ENCODE data around the gene BDKRB2. TPM values are rescaled to one million over a fixed set of nuclear protein-coding genes. Genes with fewer than 3 reads are reported as not detected.

BDKRB2 gene
- total RNA-seq, 1 experiment from 2014 or later: 0.15 TPM

GRCh38 chr14:96260341-96260821 is 55.7 kb downstream of the BDKRB2 start:
- H3K79me2 ChIP-seq (ENCODE audit: insufficient read depth, low read length): no peaks in the 10 kb centered on the region
- no peaks in the 10 kb centered on the region; a peak in 1 of 7 replicates for H3K36me3 Mint-ChIP-seq (ENCODE audit: insufficient read depth in 1 of 3, low read depth in 3 of 3)

More at GRCh38 chr14:96260341-96260821, 55.7 kb downstream of the BDKRB2 start:
- WGBS (ENCODE audit: extremely low coverage, insufficient read length, low lambda C conversion rate): no CpG with 5 or more reads among the region's 2 CpGs
- no peaks in the 10 kb centered on the region for H3K9me3 ChIP-seq (ENCODE audit: control insufficient read depth, low read depth, low read length)
- no peak overlapping the region for H3K9ac ChIP-seq (ENCODE audit: extremely low read depth, insufficient read length, low read length)
- no peak overlapping the region for H3K27ac Mint-ChIP-seq
- H3T11ph ChIP-seq (ENCODE audit: low read length): no peak overlapping the region
- no peak overlapping the region for H3K4me3 Mint-ChIP-seq
- no peak overlapping the region for H2BK120ac ChIP-seq (ENCODE audit: low read depth, low read length, poor library complexity, severe bottlenecking)
- H3K9me3 Mint-ChIP-seq: peaks cover 5 to 8% of the 10 kb centered on the region in 2 experiments; a peak in 4 of 5 replicates
- H3K4ac ChIP-seq (ENCODE audit: low read depth, low read length): no peak overlapping the region
- H3K27me3 ChIP-seq (ENCODE audit: insufficient read depth, low read length): no peaks in the 10 kb centered on the region
- no peak overlapping the region for H3K14ac ChIP-seq (ENCODE audit: insufficient read depth, low read length)
- H3K4me2 ChIP-seq (ENCODE audit: insufficient read depth, insufficient read length, low read length): no peak overlapping the region
- no peak overlapping the region for H4K8ac ChIP-seq (replicated peaks; ENCODE audit: insufficient read length, low read depth, low read length)
- peaks cover 1% of the 10 kb centered on the region for H3K27me3 Mint-ChIP-seq (ENCODE audit: low read depth)
- no peak overlapping the region for H3K23ac ChIP-seq (ENCODE audit: insufficient read length, low read depth, low read length)
- no peak overlapping the region for H2BK12ac ChIP-seq (ENCODE audit: insufficient read length, low read depth, low read length)
- no peak overlapping the region for H2AFZ ChIP-seq (ENCODE audit: low read length)
- H3K79me1 ChIP-seq (ENCODE audit: insufficient read depth, low read depth, low read length, poor library complexity, severe bottlenecking): no peaks in the 10 kb centered on the region
- no peak overlapping the region for H2BK15ac ChIP-seq (ENCODE audit: low read depth, low read length)
- no peak overlapping the region for H2AK5ac ChIP-seq (ENCODE audit: insufficient read length, low read length)
- no peak for TF ChIP-seq CTCF (conservative IDR thresholded peaks at IDR 0.05)
- no peaks in the 10 kb centered on the region for H3K23me2 ChIP-seq (ENCODE audit: insufficient read length, low read depth, low read length, poor library complexity, severe bottlenecking)
- H2BK20ac ChIP-seq (ENCODE audit: low read depth, low read length, poor library complexity, severe bottlenecking): no peak overlapping the region
- H3K4me1 Mint-ChIP-seq: no peaks in the 10 kb centered on the region
- H4K91ac ChIP-seq (ENCODE audit: insufficient read length, low read depth, low read length): no peak overlapping the region
- no peak overlapping the region for H2BK5ac ChIP-seq (ENCODE audit: insufficient read length, low read length)
- no peak overlapping the region for H3K27ac ChIP-seq (ENCODE audit: insufficient read length, low read depth, low read length)
- no peak overlapping the region for H3K18ac ChIP-seq (ENCODE audit: insufficient read length, low read depth, low read length)
- H4K5ac ChIP-seq (ENCODE audit: insufficient read length, low read depth, low read length): no peak overlapping the region
- no peak overlapping the region for H3K56ac ChIP-seq (ENCODE audit: insufficient read length, low read depth, low read length)
- no peaks in the 10 kb centered on the region for H3K4me1 ChIP-seq (ENCODE audit: insufficient read depth, low read length)
- H4K20me1 ChIP-seq (ENCODE audit: control insufficient read depth, insufficient read depth, insufficient read length): no peaks in the 10 kb centered on the region
- no peak for DNase-seq
